GM19099 (cell line): ENCODE measurements around the gene HINT2.

Source experiments
- POLR2A ChIP-seq: IDR thresholded peaks from 3 replicates; pipeline ENCODE4 v1.6.1; 2011; ENCODE audit warnings: low read depth; ENCODE audit not compliant: insufficient read length; ENCODE audit errors: extremely low read depth

Gene HINT2

GRCh38 chr9:35801328-35802128 is 13.3 kb downstream of the HINT2 start:
- TF ChIP-seq POLR2A = no peak

- no peak for TF ChIP-seq POLR2A
Measured at GRCh38 chr9:35800530-35800929, 14.3 kb downstream of the HINT2 start.

GRCh38 chr9:35798658-35799374 is 16.0 kb downstream of the HINT2 start:
- TF ChIP-seq POLR2A = no peak

- no peak for TF ChIP-seq POLR2A
Measured at GRCh38 chr9:35797311-35798109, 17.3 kb downstream of the HINT2 start.

- TF ChIP-seq POLR2A = no peak
Measured at GRCh38 chr9:35795695-35796094, 19.1 kb downstream of the HINT2 start.

- no peak for TF ChIP-seq POLR2A
Measured at GRCh38 chr9:35793461-35793860, 21.4 kb downstream of the HINT2 start.

- TF ChIP-seq POLR2A = no peak
Measured at GRCh38 chr9:35792826-35793225, 22.0 kb downstream of the HINT2 start.

GRCh38 chr9:35792024-35792813 is 22.6 kb downstream of the HINT2 start:
- no peak for TF ChIP-seq POLR2A

GRCh38 chr9:35791297-35791921 is 23.4 kb downstream of the HINT2 start, which contains the start of gene NPR2:
Gene NPR2, plus strand, starts transcription at chr9:35791591. Its CDS starts 818 bp downstream, at chr9:35792409.
- TF ChIP-seq POLR2A = no peak

GRCh38 chr9:35790385-35791296 is 24.2 kb downstream of the HINT2 start:
- no peak for TF ChIP-seq POLR2A

GRCh38 chr9:35790025-35790384 is 24.8 kb downstream of the HINT2 start:
- no peak for TF ChIP-seq POLR2A

- no peak for TF ChIP-seq POLR2A
Measured at GRCh38 chr9:35789541-35789940, 25.3 kb downstream of the HINT2 start.

GRCh38 chr9:35783418-35783817 is 31.4 kb downstream of the HINT2 start:
- TF ChIP-seq POLR2A = no peak
